Muscle of leg (tissue), 16 donors: ENCODE data around the gene KRTAP4-12. TPM values are rescaled to one million over a fixed set of nuclear protein-coding genes. Genes with fewer than 3 reads are reported as not detected.
A peak's percentile ranks its signal among the peaks of the same experiment; 100 is the strongest.
"Not testable (repeated sequence)": the region's sequence is repeated elsewhere in the genome, so short reads cannot be mapped to it uniquely, and the experiment has no call there.

Source experiments
- DNase-seq: peaks from one replicate; pipeline ENCODE4 v3.0.0; 2013
- H3K27ac ChIP-seq: one replicate; pipeline ENCODE4 v1.5.1; 2013; ENCODE audit warnings: mild to moderate bottlenecking, low read length, control low read depth
- H3K27me3 ChIP-seq: one replicate; pipeline ENCODE4 v1.6.1; 2013; ENCODE audit warnings: low read length; ENCODE audit not compliant: control insufficient read depth, insufficient read depth
- H3K36me3 ChIP-seq: one replicate; pipeline ENCODE4 v1.6.1; 2013; ENCODE audit warnings: low read length; ENCODE audit not compliant: control insufficient read depth, insufficient read depth
- H3K4me1 ChIP-seq: one replicate; pipeline ENCODE4 v1.6.1; 2013; ENCODE audit warnings: low read length; ENCODE audit not compliant: control insufficient read depth, insufficient read depth
- H3K4me3 ChIP-seq: one replicate; pipeline ENCODE4 v1.5.1; 2013; ENCODE audit warnings: low read length, control low read depth
- H3K9me3 ChIP-seq: replicated peaks from 2 replicates; pipeline ENCODE4 v1.6.1; 2013; ENCODE audit warnings: low read depth, low read length; ENCODE audit not compliant: control insufficient read depth
- WGBS: methylation state at CpG from one replicate; pipeline ENCODE4 v1.1.5; 2013; ENCODE audit warnings: missing lambda C conversion rate; ENCODE audit not compliant: insufficient coverage; 5-methylcytosine and 5-hydroxymethylcytosine counted together
- long read RNA-seq, 11 donors: transcript quantifications; one replicate each; lab custom pipeline, GENCODE V29; 2026
- polyA plus RNA-seq, 8 donors: library from polyadenylated mRNA; unstranded; fragments of 120-200 nt; gene quantifications; one replicate each; pipeline versions ENCODE4 v1.2.1 to v1.2.3, GENCODE V29; 2013; ENCODE audit warnings: inconsistent platforms in 1 of 8, low replicate concordance in 1 of 8; ENCODE audit not compliant: insufficient read length in 8 of 8, insufficient read depth in 1 of 8
- total RNA-seq: library from RNA; stranded (reverse); fragments of 120-200 nt; gene quantifications from one replicate; pipeline ENCODE4 v1.2.4, GENCODE V29; 2013

The KRTAP4-12 gene
- not detected for total RNA-seq
- polyA plus RNA-seq = not detected
- long read RNA-seq, donor 1 = 0 reads
- long read RNA-seq, donor 2 = 0 reads
- long read RNA-seq, donor 3 = 0 reads
- long read RNA-seq, donor 4 = 0 reads
- long read RNA-seq, donor 5 = 0 reads
- long read RNA-seq, donor 6 = 0 reads
- long read RNA-seq, donor 7 = 0 reads
- long read RNA-seq, donor 8 = 0 reads
- long read RNA-seq, donor 9 = 0 reads
- long read RNA-seq, donor 10 = 0 reads
- long read RNA-seq, donor 11 = 0 reads

GRCh38 chr17:41123991-41124371 lies at the start of gene KRTAP4-12:
TSS of gene KRTAP4-12 (minus strand) at chr17:41124182. CDS start at chr17:41124122, 60 bp downstream.
- not testable (repeated sequence) for H3K27ac ChIP-seq, H3K4me3 ChIP-seq, DNase-seq, H3K36me3 ChIP-seq, H3K9me3 ChIP-seq, H3K27me3 ChIP-seq, H3K4me1 ChIP-seq
- 58% methylated on average over 2 of the region's 3 CpGs for WGBS

GRCh38 chr17:41171886-41172285 lies 47.9 kb upstream of the KRTAP4-12 start:
- H3K27me3 ChIP-seq = peaks cover 2% of the 10 kb centered on the region
- no peaks in the 10 kb centered on the region for H3K4me1 ChIP-seq
- H3K27ac ChIP-seq = no peak overlapping the region
- no peak overlapping the region for H3K4me3 ChIP-seq
- no peaks in the 10 kb centered on the region for H3K36me3 ChIP-seq
- WGBS = 60% methylated on average over 1 of the region's 2 CpGs
- no peaks in the 10 kb centered on the region for H3K9me3 ChIP-seq
- DNase-seq = no peak

- Histone ChIP-seq H3K36me3 (no peaks in the 10 kb centered on the region), H3K27ac (no peak within 1 kb of the TSS), H3K4me1 (no peaks in the 10 kb centered on the region), H3K9me3 (no peaks in the 10 kb centered on the region), H3K4me3 (no peak within 1 kb of the TSS), H3K27me3 (peaks cover 2% of the 10 kb centered on the region)
- DNase-seq = no peak
- WGBS = no CpG with 5 or more reads among the region's 1 CpG
Observed at GRCh38 chr17:41168121-41168520, 44.1 kb upstream of the KRTAP4-12 start, which contains the start of gene KRTAP4-3. TSS of gene KRTAP4-3 (minus strand) at chr17:41168221. CDS start at chr17:41168172, 49 bp downstream.

GRCh38 chr17:41167561-41167960 lies 43.6 kb upstream of the KRTAP4-12 start:
- Histone ChIP-seq H3K27me3 (peaks cover 2% of the 10 kb centered on the region), H3K9me3 (no peaks in the 10 kb centered on the region), H3K36me3 (no peaks in the 10 kb centered on the region), H3K4me3 (no peak overlapping the region), H3K4me1 (no peaks in the 10 kb centered on the region), H3K27ac (no peak overlapping the region)
- WGBS = 85% methylated on average over 7 of the region's 7 CpGs
- DNase-seq = no peak

GRCh38 chr17:41163828-41164227 lies 39.8 kb upstream of the KRTAP4-12 start:
- H3K9me3 ChIP-seq = no peaks in the 10 kb centered on the region
- H3K27me3 ChIP-seq = peaks cover 2% of the 10 kb centered on the region
- H3K36me3 ChIP-seq = no peaks in the 10 kb centered on the region
- H3K4me3 ChIP-seq = no peak overlapping the region
- H3K27ac ChIP-seq = no peak overlapping the region
- no peak for DNase-seq
- WGBS = 41% methylated on average over 3 of the region's 7 CpGs
- no peaks in the 10 kb centered on the region for H3K4me1 ChIP-seq

- no peak for DNase-seq
- Histone ChIP-seq H3K4me1 (no peaks in the 10 kb centered on the region), H3K9me3 (no peaks in the 10 kb centered on the region), H3K27ac (no peak within 1 kb of the TSS), H3K36me3 (no peaks in the 10 kb centered on the region), H3K4me3 (no peak within 1 kb of the TSS), H3K27me3 (peaks cover 2% of the 10 kb centered on the region)
- WGBS = no CpG with 5 or more reads among the region's 1 CpG
Observed at GRCh38 chr17:41160648-41161047, 36.7 kb upstream of the KRTAP4-12 start, which contains the start of gene KRTAP4-4. TSS of gene KRTAP4-4 (minus strand) at chr17:41160748. CDS start at chr17:41160691, 57 bp downstream.

GRCh38 chr17:41160190-41160589 lies 36.2 kb upstream of the KRTAP4-12 start:
- DNase-seq, H3K4me1 ChIP-seq, H3K27ac ChIP-seq, H3K9me3 ChIP-seq, H3K27me3 ChIP-seq, H3K4me3 ChIP-seq, H3K36me3 ChIP-seq: not testable (repeated sequence)
- 77% methylated on average over 3 of the region's 3 CpGs for WGBS

- Histone ChIP-seq H3K4me1 (no peaks in the 10 kb centered on the region), H3K27me3 (no peaks in the 10 kb centered on the region), H3K4me3 (no peak overlapping the region), H3K36me3 (no peaks in the 10 kb centered on the region), H3K9me3 (no peaks in the 10 kb centered on the region), H3K27ac (no peak overlapping the region)
- peak; percentile 52 for DNase-seq
- WGBS = no CpG with 5 or more reads among the region's 2 CpGs
Observed at GRCh38 chr17:41153856-41154255, 29.9 kb upstream of the KRTAP4-12 start.

- no peaks in the 10 kb centered on the region for H3K4me1 ChIP-seq
- WGBS = no CpG with 5 or more reads among the region's 2 CpGs
- no peak for DNase-seq
Observed at GRCh38 chr17:41151525-41151924, 27.5 kb upstream of the KRTAP4-12 start.

GRCh38 chr17:41150026-41150425 lies 26.0 kb upstream of the KRTAP4-12 start:
- no peaks in the 10 kb centered on the region for H3K36me3 ChIP-seq
- whole genome bisulfite sequencing = 54% methylated on average over 3 of the region's 4 CpGs
- H3K4me3 ChIP-seq = no peak overlapping the region
- no peaks in the 10 kb centered on the region for H3K27me3 ChIP-seq
- no peak overlapping the region for H3K27ac ChIP-seq
- H3K9me3 ChIP-seq = no peaks in the 10 kb centered on the region
- H3K4me1 ChIP-seq = no peaks in the 10 kb centered on the region
- no peak for DNase-seq

More at GRCh38 chr17:41151525-41151924, 27.5 kb upstream of the KRTAP4-12 start:
- Histone ChIP-seq H3K27me3 (no peaks in the 10 kb centered on the region), H3K9me3 (no peaks in the 10 kb centered on the region), H3K27ac (no peak overlapping the region), H3K4me3 (no peak overlapping the region), H3K36me3 (no peaks in the 10 kb centered on the region)

- H3K4me3 ChIP-seq = no peak within 1 kb of the TSS
- no peak for DNase-seq
- H3K27me3 ChIP-seq = no peaks in the 10 kb centered on the region
- no peak within 1 kb of the TSS for H3K27ac ChIP-seq
- no peaks in the 10 kb centered on the region for H3K9me3 ChIP-seq
- no peaks in the 10 kb centered on the region for H3K36me3 ChIP-seq
- WGBS = 48% methylated on average over 2 of the region's 2 CpGs
- H3K4me1 ChIP-seq = no peaks in the 10 kb centered on the region
Observed at GRCh38 chr17:41149652-41149985, 25.6 kb upstream of the KRTAP4-12 start, which contains the start of gene KRTAP4-5. TSS of gene KRTAP4-5 (minus strand) at chr17:41149825. CDS start at chr17:41149767, 58 bp downstream.
